NCI-H2196 (cell line): ENCODE results near the gene EPHB6.

ENCODE experiments used
- DNase-seq: peaks from one replicate; lab custom pipeline; 2025; ENCODE audit not compliant: unreplicated experiment; lab: John Stamatoyannopoulos, UW

Gene EPHB6

DNA sequence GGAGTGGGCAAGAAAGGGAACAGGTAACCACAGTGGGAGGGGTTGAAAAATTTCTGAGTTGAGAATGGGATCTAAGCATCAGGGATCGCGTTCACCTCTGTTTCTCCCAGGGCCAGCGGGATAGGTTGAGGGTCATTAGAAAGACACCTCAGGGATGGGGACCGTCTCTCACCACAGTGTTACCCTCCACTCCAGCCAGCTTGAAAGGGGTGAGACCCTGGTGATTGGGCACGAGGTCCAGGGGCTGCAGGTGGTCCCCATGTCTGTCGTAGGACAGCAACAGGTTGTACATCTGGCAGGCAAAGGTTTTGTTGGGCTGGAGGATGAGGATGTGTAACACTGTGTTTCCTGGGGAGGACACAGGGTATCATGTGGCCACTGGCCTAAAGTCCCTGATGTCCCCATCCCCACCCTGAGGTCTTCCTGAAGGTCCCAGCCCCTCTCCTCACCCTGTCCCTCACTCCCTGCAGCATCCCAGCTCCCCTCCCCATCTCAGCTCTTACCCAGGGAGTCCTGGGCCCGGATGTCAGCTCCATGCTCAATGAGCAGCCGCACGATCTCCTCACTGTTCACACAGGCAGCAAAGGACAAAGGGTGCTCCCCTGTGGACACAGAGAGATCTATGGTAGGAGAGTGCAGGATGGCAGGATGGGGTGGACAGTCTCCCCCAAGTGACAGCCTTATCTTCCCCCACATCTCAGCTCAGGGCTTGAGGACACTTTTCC, 21.5 kb downstream of the EPHB6 start:
- DNase-seq = no peak

DNA sequence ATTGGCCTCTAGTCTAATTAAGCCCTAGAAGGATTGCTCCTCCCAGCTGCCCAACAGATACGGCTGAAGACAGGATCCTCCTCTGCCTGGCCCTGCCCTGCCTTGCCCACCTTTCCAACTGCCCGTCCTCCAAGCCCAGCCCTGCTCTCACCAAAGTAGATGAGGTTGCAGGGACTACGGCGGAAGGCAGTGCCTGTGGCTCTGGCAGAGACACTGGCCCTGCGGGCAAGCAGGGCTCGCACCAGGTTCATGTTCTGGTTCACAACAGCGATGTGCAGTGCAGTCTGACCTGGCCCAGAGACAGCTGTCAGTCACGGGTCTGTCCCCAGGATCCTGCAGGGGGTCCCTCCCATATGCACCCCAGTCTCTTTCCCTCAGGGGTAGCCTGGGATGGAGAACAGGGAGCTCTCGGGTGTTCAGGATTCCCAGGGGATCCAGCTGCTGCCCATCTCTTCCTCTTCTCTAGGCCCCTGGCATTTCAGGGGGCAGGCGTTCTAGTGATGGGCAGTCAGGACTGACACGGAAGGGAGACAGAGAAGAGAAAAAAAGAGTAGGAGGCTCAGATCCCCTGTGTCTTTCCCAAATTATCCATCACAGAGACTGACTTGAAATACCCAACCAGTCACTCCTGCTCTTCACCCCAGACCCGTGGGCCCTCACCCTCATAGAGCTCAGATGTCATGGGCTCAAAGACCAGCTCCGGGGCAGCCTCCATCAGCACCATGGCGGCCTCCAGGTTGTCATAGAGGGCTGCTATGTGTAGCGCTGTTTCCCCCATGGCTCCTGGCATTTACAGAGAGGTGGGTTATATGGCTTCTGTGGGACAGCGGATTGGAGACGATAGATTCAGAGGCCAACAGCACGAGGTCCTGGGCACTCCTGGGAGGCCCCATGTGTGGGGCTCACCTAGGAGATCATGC, 22.4 kb downstream of the EPHB6 start:
- no peak for DNase-seq

DNA sequence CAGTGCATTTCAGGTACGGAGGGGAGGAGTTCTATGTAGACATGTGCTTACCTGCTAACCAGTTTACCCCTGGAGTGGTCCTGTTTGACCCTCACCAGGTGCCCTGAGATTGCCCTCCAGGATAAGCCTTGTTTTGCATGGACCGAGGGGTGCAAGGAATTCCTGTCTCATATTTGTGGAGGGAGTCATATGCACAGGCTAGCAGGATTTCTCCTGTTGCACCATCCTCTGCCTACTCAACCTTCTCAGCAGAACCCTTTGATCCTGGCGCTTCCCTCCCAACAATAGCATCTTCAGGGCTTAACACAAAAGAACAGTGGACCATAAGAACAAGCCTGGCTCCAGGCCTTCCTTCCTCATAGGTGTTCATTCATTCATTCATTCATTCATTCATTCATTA, 23.4 kb downstream of the EPHB6 start:
- no peak for DNase-seq

DNA sequence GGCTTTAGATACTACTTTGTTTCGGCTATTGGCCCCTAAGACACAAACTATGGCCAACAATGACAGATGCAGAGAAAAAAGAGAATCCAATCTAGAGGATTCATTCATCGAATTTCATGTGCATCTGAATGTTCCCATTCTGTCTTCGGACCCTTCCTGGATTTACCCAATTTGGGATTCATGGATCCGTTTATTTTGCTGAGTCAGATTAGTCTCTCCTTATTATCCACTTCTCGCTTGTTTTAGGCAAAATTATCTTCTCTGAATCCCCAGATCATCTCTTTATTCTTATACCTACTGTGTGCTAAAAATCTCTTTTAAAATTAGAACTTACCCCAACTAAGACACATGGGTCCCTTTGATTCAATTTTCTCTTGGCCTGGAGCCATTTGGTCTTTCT, 24.2 kb downstream of the EPHB6 start:
- no peak for DNase-seq

DNA sequence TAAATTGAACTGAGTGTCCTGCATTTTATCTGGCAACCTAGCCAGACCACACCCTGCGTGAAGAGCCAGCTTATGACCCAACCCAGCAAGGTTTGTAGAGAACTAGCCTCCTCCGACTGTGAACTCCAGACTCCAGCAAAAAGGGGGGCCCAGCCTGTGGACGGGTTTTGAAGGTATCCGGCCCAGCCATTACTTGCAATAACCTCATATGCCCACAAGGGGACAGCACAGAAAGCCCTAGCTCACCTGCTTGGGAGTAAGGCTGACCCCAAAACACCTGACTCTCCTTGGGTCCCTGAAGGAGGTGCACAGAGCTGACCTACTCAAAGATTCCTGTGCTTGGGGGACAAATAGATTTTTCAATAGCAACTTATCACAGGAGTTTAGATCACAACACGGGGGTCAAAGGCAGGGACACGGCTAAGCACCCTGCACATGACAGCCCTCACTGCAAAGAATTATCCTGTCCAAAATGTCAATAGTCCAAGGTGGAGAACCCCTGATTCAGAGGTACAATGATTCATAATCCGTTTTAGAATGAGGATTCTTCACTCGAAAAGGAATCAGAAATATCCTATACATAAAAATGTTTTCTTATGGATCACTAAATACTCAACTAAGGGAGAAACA, 26.1 kb downstream of the EPHB6 start:
- DNase-seq = no peak

DNA sequence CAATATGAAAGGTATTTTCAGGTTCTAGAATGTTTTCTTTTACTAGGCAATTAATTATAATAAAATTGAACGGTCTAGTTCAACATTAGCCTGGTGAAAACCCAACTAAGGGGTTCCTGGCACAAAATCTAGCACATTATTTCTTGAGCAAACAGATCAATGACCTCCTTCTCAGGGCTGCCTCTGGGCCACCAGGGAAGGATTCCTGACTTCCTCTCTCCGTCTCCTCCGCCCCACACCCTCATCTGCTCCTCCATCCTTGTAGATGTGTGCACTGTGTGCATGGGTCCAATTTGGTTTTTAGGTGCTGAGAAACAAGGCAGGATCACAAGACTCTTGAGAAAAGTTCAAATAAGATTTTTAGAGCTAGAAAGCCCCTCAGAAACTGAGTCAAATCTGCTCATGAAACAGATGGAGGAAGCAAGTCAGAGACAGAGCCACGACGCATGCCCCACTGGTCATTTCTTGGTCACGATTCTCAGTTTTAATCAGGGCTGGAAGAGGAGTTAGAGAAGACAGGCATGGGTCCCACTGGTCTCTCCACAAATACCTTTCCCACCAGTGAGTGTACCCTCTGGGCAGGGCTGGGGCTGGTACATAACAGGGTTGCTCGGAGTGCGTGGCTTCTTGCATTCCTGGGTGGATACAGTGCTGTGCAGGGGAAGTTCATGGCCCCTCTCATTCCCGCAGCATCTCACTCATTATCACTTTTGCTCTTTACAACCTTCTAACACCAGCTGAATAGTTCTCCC, 26.9 kb downstream of the EPHB6 start:
- DNase-seq = no peak

DNA sequence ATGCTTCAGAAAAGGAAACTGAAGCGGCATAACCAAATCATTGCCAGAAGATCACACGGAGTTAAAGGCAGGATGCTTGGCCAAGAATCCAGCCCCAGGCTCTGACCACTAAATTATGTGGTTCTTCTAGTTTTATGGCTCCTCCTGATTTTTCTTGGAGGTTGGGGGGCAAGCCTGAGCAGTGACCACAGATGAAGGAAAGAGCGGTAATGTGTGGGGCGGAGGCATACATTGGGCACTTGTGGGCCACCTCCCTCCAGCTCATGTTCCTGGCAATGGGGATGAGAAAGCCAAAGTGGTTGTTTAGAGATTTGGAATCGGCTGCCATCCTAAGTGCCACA, 27.4 kb downstream of the EPHB6 start:
- DNase-seq = no peak

DNA sequence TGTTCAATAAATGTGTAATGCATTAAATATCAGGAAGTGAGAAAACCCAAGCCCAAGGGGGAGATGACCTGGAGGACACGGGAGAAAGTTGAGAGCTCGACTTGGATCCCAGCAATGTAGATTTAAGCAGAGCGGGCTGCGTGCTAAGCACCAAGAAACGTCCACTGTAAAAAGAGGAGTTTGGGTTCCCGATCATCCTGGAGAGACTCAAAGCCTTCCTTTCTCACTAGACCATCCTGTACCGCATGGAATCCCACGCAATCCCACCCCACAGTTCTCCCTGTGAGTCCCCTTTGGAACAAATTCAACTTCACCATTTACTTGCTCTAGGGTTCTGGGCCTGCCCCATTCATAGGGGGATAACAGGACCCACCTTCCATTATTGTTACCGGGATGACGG, 28.3 kb downstream of the EPHB6 start:
- no peak for DNase-seq

DNA sequence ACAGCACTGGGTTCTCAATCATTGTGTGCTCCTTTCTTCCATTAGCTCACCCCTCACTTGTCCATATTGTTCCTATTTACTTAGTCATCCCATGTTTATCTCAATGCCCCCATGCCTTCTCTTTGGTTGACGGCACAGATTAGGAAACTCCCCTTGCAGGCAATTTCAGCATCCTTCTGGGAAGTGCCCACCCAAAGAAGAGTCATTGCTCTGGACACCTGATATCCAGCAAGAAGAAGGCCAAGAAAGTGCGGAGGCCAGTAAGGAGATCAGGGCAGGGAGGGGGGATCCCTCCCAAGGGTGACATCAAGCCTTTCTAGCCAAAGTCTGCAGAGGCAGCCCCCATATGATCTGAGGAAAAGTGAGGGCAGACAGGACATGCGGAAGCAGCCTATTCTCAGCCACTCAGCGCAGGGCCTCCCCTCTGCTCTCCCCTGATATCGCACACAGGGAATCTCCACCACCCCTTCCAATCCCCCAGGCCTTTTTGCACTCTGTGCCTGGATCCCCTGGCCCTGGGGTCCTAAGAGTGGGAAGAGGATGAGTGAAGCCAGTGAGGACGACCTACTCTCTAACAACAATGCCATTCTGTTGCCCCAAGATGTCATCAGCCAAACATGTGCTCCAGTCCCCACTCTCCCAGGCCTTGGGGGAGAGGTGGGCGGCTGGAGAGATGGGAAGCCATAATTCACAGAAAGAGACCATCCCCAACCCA, 28.9 kb downstream of the EPHB6 start:
- no peak for DNase-seq

DNA sequence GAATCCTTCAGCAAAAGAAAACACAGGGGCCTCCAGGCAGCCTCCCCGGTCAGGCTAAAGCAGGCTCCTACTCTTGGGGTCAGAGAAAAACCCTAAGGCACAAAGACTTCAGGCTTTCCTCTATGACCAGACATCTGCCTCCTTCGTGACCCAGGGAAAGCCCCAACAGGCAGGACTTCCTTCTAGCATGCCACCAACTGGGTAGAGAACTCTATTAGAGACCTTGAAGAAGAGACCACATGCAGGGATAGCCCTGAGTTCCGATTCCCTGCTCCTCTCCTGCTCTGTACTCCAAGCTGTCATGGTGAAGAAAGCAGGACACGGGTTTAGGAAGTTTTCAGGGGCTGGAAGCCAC, 29.4 kb downstream of the EPHB6 start:
- DNase-seq = no peak

DNA sequence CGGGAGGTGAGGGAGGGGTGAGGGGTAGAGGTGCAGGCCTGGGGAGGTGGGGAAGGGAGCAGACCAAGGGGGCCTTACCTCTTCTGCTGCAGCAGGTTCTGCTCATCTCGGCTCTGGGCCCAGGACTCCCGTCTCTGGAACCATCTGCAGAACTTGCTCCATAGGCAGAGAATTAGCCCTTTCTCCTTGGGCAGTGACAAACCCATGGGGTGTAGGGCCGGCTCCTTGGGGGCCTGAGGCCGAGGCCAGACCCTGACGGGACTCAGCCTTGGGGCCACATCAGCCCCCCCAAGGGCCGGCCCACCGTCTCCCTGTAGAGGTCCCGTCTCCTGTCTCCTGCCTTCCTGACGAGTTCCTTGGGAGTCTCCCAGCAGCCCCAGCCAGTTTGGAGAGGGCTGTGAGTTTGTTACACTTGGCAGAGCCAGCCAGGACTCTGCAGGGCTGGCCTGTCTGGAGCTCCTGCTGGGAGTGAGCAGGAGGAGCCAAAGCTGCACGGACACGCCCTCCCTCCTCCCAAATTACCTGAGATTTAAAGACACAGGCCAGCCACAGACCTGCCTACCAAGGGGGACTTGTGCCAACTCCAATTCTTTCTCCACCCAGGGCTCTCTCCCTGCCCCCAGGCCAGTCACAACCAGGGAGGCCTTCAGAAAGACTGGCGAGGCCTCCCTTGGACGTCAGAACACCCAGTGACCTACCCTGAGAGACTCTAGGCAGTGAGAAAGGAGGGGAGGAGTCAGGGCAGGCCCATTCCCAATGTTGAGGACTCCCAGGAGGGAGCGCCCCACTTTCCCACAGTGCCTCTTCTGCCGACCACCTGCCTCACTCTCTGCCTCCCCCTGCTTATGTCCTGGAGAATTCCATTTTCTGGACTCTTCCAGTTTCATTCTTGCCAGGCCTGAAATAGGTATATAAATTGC, 30.7 kb downstream of the EPHB6 start, which contains the start of gene TRPV6:
TSS of gene TRPV6 (minus strand) at position 435 of the 920 bp plus-strand sequence.
- DNase-seq = no peak

DNA sequence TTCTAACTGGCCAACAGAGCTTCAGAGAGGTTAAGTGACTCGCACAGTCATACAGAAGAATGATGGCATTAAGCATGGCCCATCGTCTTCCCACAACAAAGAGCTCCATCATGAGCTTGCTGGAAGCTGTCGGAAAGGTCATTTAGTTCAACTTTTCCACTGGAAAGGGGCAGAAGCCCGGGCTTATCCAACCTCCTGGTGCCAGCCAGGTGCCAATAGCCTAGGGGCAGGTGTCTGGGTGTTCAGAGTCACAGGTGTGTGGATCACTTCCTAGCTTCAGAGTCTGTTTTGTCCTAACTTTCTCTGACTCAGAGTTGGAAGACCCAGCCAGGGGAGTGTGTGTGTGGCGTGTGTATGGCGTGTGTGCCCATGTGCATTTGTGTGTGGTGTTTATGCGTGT, 32.0 kb downstream of the EPHB6 start:
- no peak for DNase-seq

DNA sequence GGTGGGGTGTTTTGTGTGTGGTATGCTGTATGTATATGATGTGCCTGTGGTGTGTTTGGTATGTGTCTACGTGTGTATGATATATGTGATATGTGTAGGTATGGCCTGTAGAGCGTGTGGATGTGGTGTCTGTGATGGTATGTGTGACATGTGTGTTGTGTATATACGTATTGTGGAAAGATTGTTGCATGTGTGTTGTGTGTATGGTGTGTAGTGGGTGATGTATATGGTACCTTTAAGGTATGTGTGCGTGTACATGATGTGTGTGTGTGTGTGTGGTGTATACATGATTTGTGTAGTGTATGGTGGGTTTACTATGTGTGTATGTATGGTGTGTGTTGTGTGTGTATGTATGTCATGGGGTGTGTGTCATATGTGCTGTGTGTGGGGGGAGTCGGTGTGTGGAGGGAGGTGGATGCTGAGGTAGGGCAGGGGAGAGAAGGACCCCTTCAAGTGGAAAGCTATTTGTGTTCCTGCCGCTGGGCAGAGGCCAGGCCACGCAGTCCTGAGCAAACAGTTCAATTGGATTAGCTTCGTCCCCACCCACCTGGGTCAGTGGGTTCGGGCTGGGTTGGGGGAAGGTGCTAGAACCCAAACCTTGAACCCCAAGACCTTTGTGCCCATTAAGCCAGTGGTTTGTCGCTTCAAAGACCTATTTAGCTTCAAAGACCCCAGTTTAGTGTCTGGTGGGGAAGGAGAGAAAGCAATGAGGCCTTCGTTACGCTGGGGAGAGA, 32.6 kb downstream of the EPHB6 start:
- DNase-seq = no peak

DNA sequence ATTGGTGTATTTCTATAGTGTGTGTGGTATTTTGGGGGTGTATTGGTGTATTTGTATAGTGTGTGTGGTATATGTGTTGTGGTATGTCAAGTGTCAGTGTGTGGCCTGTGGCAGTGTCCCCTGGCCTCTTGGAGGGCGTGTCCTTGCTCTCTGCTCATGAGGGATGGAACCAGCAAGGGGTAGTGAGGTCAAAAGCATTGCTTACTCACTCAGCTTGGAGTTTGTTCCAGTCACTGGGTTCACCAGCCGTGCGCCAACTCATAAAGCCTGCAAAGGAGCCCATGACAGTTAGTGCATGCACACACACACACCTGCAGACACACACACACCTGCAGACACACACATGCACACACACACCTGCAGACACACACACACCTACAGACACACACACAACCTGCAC, 34.9 kb downstream of the EPHB6 start:
- DNase-seq = no peak

DNA sequence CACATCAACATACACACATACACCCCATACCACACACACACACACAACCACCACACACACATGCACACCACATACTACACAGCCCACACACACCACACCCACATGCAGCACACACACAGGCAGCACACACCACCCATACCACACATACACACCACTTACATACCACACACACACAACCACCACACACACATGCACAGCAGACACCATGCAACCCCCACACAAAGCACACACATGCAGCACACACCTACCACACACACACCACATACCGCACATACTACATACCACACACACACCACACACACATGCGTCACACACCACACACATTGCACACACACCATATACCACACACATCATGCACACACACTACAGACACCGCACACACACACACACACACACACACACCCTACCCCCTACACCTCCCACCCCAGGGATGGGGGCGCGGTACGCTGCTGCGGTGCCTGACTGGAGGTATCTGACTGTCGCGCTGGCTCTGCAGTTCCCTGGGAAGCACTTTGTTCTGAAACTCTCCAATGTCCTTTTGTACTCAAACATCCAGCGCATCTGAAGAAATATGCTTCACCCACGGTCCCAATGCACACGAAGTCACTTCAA, 36.1 kb downstream of the EPHB6 start:
- DNase-seq = no peak

DNA sequence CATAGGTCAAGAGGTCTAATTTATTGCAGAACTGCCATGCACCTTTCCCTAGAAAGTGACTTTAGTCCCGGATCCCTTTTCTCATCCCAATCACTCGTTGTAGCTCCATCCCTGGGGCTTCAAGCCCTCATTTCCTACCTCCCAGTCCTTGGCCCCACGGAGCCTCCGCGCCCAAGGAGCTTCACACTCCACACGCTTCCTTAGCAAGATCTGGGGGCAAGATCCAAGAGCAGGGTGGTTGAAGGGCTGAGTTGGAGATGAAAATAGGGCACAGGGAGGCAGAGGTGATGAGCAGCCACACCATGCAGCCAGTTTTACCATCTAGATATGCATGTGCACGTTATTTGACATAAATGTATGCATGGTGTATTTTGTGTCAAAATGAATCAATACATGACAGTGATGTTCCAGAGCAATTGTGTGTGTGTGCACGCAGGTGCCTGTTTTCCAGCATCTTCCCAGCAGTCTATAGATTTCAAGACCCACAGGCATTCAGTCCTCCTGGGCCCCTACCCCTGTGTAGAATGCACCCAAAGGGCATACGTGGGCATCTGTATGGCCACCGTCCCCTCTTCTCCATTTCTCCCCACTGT, 36.7 kb downstream of the EPHB6 start:
- no peak for DNase-seq

DNA sequence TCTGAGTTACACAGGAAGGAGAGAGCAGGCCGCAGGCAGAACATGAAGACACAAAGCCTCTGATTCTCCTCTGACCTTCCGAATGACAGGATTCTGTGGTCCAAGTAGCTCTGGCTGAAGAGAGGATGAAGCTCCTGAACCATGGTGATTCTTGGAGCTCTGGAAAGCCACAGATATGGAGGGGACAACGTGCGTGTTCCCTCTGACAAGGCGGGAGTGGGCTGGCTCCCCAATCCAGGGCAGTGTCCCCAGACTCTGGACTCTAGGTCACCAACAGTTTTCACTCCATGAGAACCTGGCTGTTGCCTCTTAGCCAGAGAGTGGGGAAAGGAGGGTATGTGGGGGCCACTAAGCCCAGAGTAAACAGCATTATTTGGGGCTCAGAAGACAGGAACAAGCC, 38.1 kb downstream of the EPHB6 start:
- no peak for DNase-seq
